A549 (cell line): ENCODE results near the gene SETD1B. TPM values are rescaled to one million over a fixed set of nuclear protein-coding genes. Genes with fewer than 3 reads are reported as not detected.
A peak's percentile ranks its signal among the peaks of the same experiment; 100 is the strongest.

Experiments
- ATAC-seq, 2 experiments: fragments of 200-7000 bp in 1 of 2; fragments of >200 bp in 1 of 2; cut with Nextera tagmentation in 1 of 2; cut with Tn5 transposase in 1 of 2; 3 replicates each; pipeline versions ENCODE4 v1.8.0 to v1.9.1; 2018 to 2020; ENCODE audit warnings: mild to moderate bottlenecking in 1 of 2, moderate library complexity in 1 of 2
- CTCF ChIA-PET: fragments of 300-600 bp; sonication (Branson Sonifier 250); formaldehyde crosslinking; extraction: SDS; loops from one replicate; lab custom pipeline; 2021; ENCODE audit warnings: antibody characterized with exemption, inconsistent platforms; lab: Yijun Ruan, JAX
- POLR2A ChIA-PET: fragments of 350-600 bp; formaldehyde crosslinking; extraction: SDS; loops from one replicate; lab custom pipeline; 2021; ENCODE audit warnings: antibody characterized with exemption, inconsistent platforms; lab: Yijun Ruan, JAX
- DNase-seq, 2 experiments: peaks; one replicate each; pipeline versions ENCODE4 v3.0.0 to v3.0.0-alpha.2; 2011 to 2016; ENCODE audit warnings: low read depth in 1 of 2, low spot score in 1 of 2
- FAIRE-seq: peaks from 2 replicates; lab custom pipeline; 2011; peaks lifted over from hg19 to GRCh38; lab: Jason Lieb, UNC
- H3K27ac ChIP-seq, 2 experiments: fragments of >200 bp; sonication (Bioruptor Twin); formaldehyde crosslinking; 3 replicates each; pipeline ENCODE4 v1.5.1; 2016 to 2017
- H3K4me1 ChIP-seq: fragments of >200 bp; sonication (Bioruptor Twin); formaldehyde crosslinking; 3 replicates; pipeline ENCODE4 v1.6.1; 2016
- H3K4me2 ChIP-seq: fragments of >200 bp; sonication (Bioruptor Twin); formaldehyde crosslinking; 3 replicates; pipeline ENCODE4 v1.6.1; 2016
- H3K4me3 ChIP-seq: fragments of >200 bp; sonication (Bioruptor Twin); formaldehyde crosslinking; 3 replicates; pipeline ENCODE4 v1.5.1; 2016
- H3K9me3 ChIP-seq: fragments of >200 bp; sonication (Bioruptor Twin); formaldehyde crosslinking; 3 replicates; pipeline ENCODE4 v1.6.1; 2016
- CHD2 ChIP-seq: fragments of 150-350 bp; IDR thresholded peaks from 2 replicates; pipeline ENCODE4 v1.6.1; 2014; ENCODE audit warnings: low read length; ENCODE audit not compliant: partially characterized antibody
- CTCF ChIP-seq: fragments of >200 bp; sonication (Bioruptor Twin); formaldehyde crosslinking; IDR thresholded peaks from 3 replicates; pipeline ENCODE4 v1.5.1; 2016
- E2F6 ChIP-seq: IDR thresholded peaks from 2 replicates; pipeline ENCODE4 v1.6.1; 2012; ENCODE audit warnings: low read depth, borderline replicate concordance
- EHMT2 ChIP-seq: fragments of 200-600 bp; sonication (generic); IDR thresholded peaks from 2 replicates; pipeline ENCODE4 v1.6.1; 2016; ENCODE audit warnings: antibody characterized with exemption, low read depth, mild to moderate bottlenecking, moderate library complexity
- FOSB ChIP-seq: fragments of 250-450 bp; sonication (Bioruptor Pico); IDR thresholded peaks from 2 replicates; pipeline ENCODE4 v1.5.0; 2020; ENCODE audit warnings: mild to moderate bottlenecking, moderate library complexity
- FOXS1 ChIP-seq: fragments of 250-450 bp; sonication (Bioruptor Pico); IDR thresholded peaks from 2 replicates; pipeline ENCODE4 v1.5.0; 2020; ENCODE audit warnings: mild to moderate bottlenecking, moderate library complexity
- HES2 ChIP-seq: fragments of >200 bp; sonication (Bioruptor Twin); formaldehyde crosslinking; IDR thresholded peaks from 2 replicates; pipeline ENCODE4 v1.6.1; 2016
- HMGXB4 ChIP-seq: fragments of 250-450 bp; sonication (Bioruptor Pico); IDR thresholded peaks from 2 replicates; pipeline ENCODE4 v1.5.0; 2021; ENCODE audit warnings: mild to moderate bottlenecking, moderate library complexity, borderline replicate concordance
- HOXA7 ChIP-seq: fragments of 250-450 bp; sonication (Bioruptor Pico); IDR thresholded peaks from 2 replicates; pipeline ENCODE4 v1.5.0; 2020; ENCODE audit warnings: mild to moderate bottlenecking, moderate library complexity
- JUN ChIP-seq, 2 experiments: fragments of >200 bp; sonication (Bioruptor Twin); formaldehyde crosslinking; IDR thresholded peaks; 2 replicates in 1 of 2; 3 replicates in 1 of 2; pipeline ENCODE4 v1.6.1; 2016 to 2017
- MAZ ChIP-seq: fragments of 150-350 bp; IDR thresholded peaks from 2 replicates; pipeline ENCODE4 v1.6.1; 2014; ENCODE audit warnings: antibody characterized with exemption, low read depth, low read length, borderline replicate concordance
- NFE2L2 ChIP-seq: fragments of 150-350 bp; conservative IDR thresholded peaks from 2 replicates; pipeline ENCODE4 v1.6.1; 2014; ENCODE audit warnings: low read length
- NPAS2 ChIP-seq: fragments of 250-450 bp; sonication (Bioruptor Pico); IDR thresholded peaks from 2 replicates; pipeline ENCODE4 v1.8.0; 2022; ENCODE audit warnings: mild to moderate bottlenecking, moderate library complexity, borderline replicate concordance
- PBX3 ChIP-seq: IDR thresholded peaks from 2 replicates; pipeline ENCODE4 v1.6.1; 2012
- PHF8 ChIP-seq: fragments of 200-600 bp; sonication (generic); IDR thresholded peaks from 2 replicates; pipeline ENCODE4 v1.6.1; 2016; ENCODE audit warnings: low read depth, mild to moderate bottlenecking, antibody characterized with exemption, moderate library complexity, borderline replicate concordance
- POLR2A ChIP-seq: IDR thresholded peaks from 2 replicates; pipeline ENCODE4 v1.6.1; 2012; ENCODE audit warnings: mild to moderate bottlenecking, low read length
- RAD21 ChIP-seq, 2 experiments: fragments of >200 bp in 1 of 2; sonication (Bioruptor Twin) in 1 of 2; formaldehyde crosslinking in 1 of 2; IDR thresholded peaks in 1 of 2; conservative IDR thresholded peaks in 1 of 2; 2 replicates in 1 of 2; 3 replicates in 1 of 2; pipeline ENCODE4 v1.6.1; 2012 to 2018; ENCODE audit warnings: inconsistent platforms in 1 of 2
- REST ChIP-seq: fragments of 200-600 bp; sonication (generic); IDR thresholded peaks from 2 replicates; pipeline ENCODE4 v1.6.1; 2016; ENCODE audit warnings: antibody characterized with exemption, mild to moderate bottlenecking, moderate library complexity
- RFX5 ChIP-seq: fragments of 450-650 bp; IDR thresholded peaks from 2 replicates; pipeline ENCODE4 v1.7.1; 2014; ENCODE audit warnings: antibody characterized with exemption, mild to moderate bottlenecking, moderate library complexity
- SMC3 ChIP-seq: fragments of >200 bp; sonication (Bioruptor Twin); formaldehyde crosslinking; IDR thresholded peaks from 3 replicates; pipeline ENCODE4 v1.6.1; 2018; ENCODE audit warnings: inconsistent platforms
- SREBF2 ChIP-seq: fragments of 450-650 bp; IDR thresholded peaks from 2 replicates; pipeline ENCODE4 v1.6.1; 2014; ENCODE audit warnings: mild to moderate bottlenecking, moderate library complexity
- TP53 ChIP-seq: fragments of 250-450 bp; sonication (Bioruptor Pico); IDR thresholded peaks from 2 replicates; pipeline ENCODE4 v1.5.0; 2021; ENCODE audit warnings: mild to moderate bottlenecking, moderate library complexity
- ZNF302 ChIP-seq: fragments of 250-450 bp; sonication (Bioruptor Pico); IDR thresholded peaks from 2 replicates; pipeline ENCODE4 v1.9.0; 2021; ENCODE audit warnings: inconsistent platforms, mild to moderate bottlenecking, moderate library complexity
- WGBS: methylation state at CpG from one replicate; pipeline ENCODE4 v1.1.6; 2017; ENCODE audit errors: missing lambda C conversion rate; 5-methylcytosine and 5-hydroxymethylcytosine counted together
- polyA plus RNA-seq, 4 experiments: library from polyadenylated mRNA; depleted of rRNA in 3 of 4; stranded (reverse); fragments of >200 nt; fragmentation: RNase III in 1 of 4; extraction: RNeasy Plus Mini Kit Qiagen cat#74134 plus additional on column Dnase treatment in 1 of 4; gene quantifications; 2 replicates in 3 of 4; 3 replicates in 1 of 4; pipeline ENCODE4 v1.2.3, GENCODE V29; 2011 to 2017

SETD1B gene
- polyA plus RNA-seq, 2 of the 4 experiments (the other 2 are of a cell fraction), result 1.1 to 8.6 TPM

- ChIA-PET POLR2A (no interaction called here), CTCF (interaction anchor here (1.0 to 72.2 kb wide), 5 partner anchors 10 to 84 kb away, joined by 3 to 2657 read pairs (median 509); partner anchors contain the start of genes RHOF and SETD1B)
- H3K4me3 ChIP-seq, result no peak overlapping the region
- FAIRE-seq, result no peak
- peak overlapping the region; percentile 46 to 84 for H3K27ac ChIP-seq
- H3K4me1 ChIP-seq, result peaks cover 50% of the 10 kb centered on the region
- TF ChIP-seq NFE2L2, result no peak
- no peak for TF ChIP-seq RFX5
- no peak for TF ChIP-seq E2F6
- no peak for TF ChIP-seq EHMT2
- TF ChIP-seq HMGXB4, result no peak
- TF ChIP-seq RAD21 (conservative IDR thresholded peaks at IDR 0.05 in 1 of 2, IDR thresholded peaks at IDR 0.05 in 1 of 2), result no peak
- TF ChIP-seq PBX3, result no peak; the same call in 1 of the 2 replicates
- no peak for TF ChIP-seq SREBF2
- peak; percentile 1 to 9; a peak in 3 of 6 replicates for ATAC-seq
- WGBS, result 64% methylated on average over 14 of the region's 16 CpGs
- peak overlapping the region; percentile 44; the same call in 2 of the 3 replicates for H3K4me2 ChIP-seq
- H3K9me3 ChIP-seq, result no peaks in the 10 kb centered on the region
- no peak for DNase-seq
These were observed 28.3 kb upstream of the SETD1B start for GRCh38 chr12:121775501-121775900.

- POLR2A ChIA-PET, result interaction anchor here (1.8 kb wide), 1 partner anchor 18 kb away, joined by 5 read pairs; no protein-coding TSS in a partner anchor
- Histone ChIP-seq H3K4me2 (peak overlapping the region; percentile 44), H3K4me3 (no peak overlapping the region), H3K27ac (peak overlapping the region; percentile 46 to 84), H3K9me3 (no peaks in the 10 kb centered on the region), H3K4me1 (peaks cover 51% of the 10 kb centered on the region)
- CTCF ChIA-PET, result interaction anchor here (0.7 to 72.2 kb wide), 16 partner anchors 9 to 785 kb away, joined by 3 to 2657 read pairs (median 4); partner anchors contain the start of genes PSMD9, RHOF, SETD1B and TMEM120B
- 22% methylated on average over 19 of the region's 24 CpGs for WGBS
- ATAC-seq, result peak; percentile 56 to 75
- no peak for FAIRE-seq
- peak; percentile 81 to 88 for DNase-seq
- TF ChIP-seq JUN (IDR thresholded peaks at IDR 0.05) (peak in 1 of 2 experiments; percentile 32; a peak in 3 of 5 replicates), CHD2 (no peak), REST (no peak), CTCF (peak; percentile 91), HOXA7 (peak; percentile 32; the same call in 1 of the 2 replicates), FOXS1 (CRISPR knock-in tag) (no peak), RAD21 (conservative IDR thresholded peaks at IDR 0.05 in 1 of 2, IDR thresholded peaks at IDR 0.05 in 1 of 2) (peak; percentile 76 to 87), NPAS2 (CRISPR knock-in tag) (no peak), SMC3 (peak; percentile 94), POLR2A (no peak), ZNF302 (no peak), HES2 (no peak), PHF8 (no peak), MAZ (peak; percentile 58; the same call in 1 of the 2 replicates), TP53 (CRISPR knock-in tag) (no peak), FOSB (CRISPR knock-in tag) (peak; percentile 86), PBX3 (no peak; the same call in 1 of the 2 replicates)
These were observed 27.4 kb upstream of the SETD1B start for GRCh38 chr12:121776190-121777098.
